Neural crest cell (in vitro differentiated cells): ENCODE data around the gene CSTF2. TPM values are rescaled to one million over a fixed set of nuclear protein-coding genes. Genes with fewer than 3 reads are reported as not detected.
"Not testable (repeated sequence)": the region's sequence is repeated elsewhere in the genome, so short reads cannot be mapped to it uniquely, and the experiment has no call there.

Source experiments
- DNase-seq: peaks from one replicate; pipeline ENCODE4 v3.0.0; 2021; ENCODE audit warnings: low read depth, mixed read lengths, low spot score
- H3K27ac Mint-ChIP-seq: one replicate; pipeline ENCODE4 v1.8.0; 2021; ENCODE audit warnings: mild to moderate bottlenecking, mixed read lengths; ENCODE audit not compliant: unreplicated experiment
- H3K27me3 Mint-ChIP-seq: 2 replicates; pipeline ENCODE4 v1.8.0; 2021; ENCODE audit warnings: low read depth, mild to moderate bottlenecking, mixed read lengths
- H3K36me3 Mint-ChIP-seq: 2 replicates; pipeline ENCODE4 v1.8.0; 2021; ENCODE audit warnings: low read depth, mild to moderate bottlenecking, mixed read lengths
- H3K4me1 Mint-ChIP-seq: 2 replicates; pipeline ENCODE4 v1.8.0; 2021; ENCODE audit warnings: mixed read lengths
- H3K4me3 Mint-ChIP-seq: one replicate; pipeline ENCODE4 v1.8.0; 2021; ENCODE audit warnings: mild to moderate bottlenecking, mixed read lengths
- H3K9me3 Mint-ChIP-seq: 2 replicates; pipeline ENCODE4 v1.8.0; 2021; ENCODE audit warnings: mixed read lengths
- CTCF ChIP-seq: fragments of 200-600 bp; sonication (generic); conservative IDR thresholded peaks from 2 replicates; pipeline ENCODE4 v1.5.0; 2021; ENCODE audit warnings: antibody characterized with exemption, mild to moderate bottlenecking
- long read RNA-seq: library from polyadenylated mRNA; unstranded; transcript quantifications from one replicate; pipeline ENCODE4 v2.0.0, GENCODE V29; 2020
- total RNA-seq: library from RNA; stranded (reverse); gene quantifications from 2 replicates; pipeline ENCODE4 v1.2.1, GENCODE V29; 2021

CSTF2 gene
- total RNA-seq: 28.7 and 30.1 TPM in 2 replicates
- long read RNA-seq, transcript CSTF2-201 (14 exons, 1,958 nt): major isoform, 100 of 113 reads
- long read RNA-seq, partial matches to known transcripts: 6 of 113 reads
- long read RNA-seq, other reads (novel, unspliced or antisense): 5 of 113 reads

- Mint-ChIP-seq H3K9me3 (peaks cover 4% of the 10 kb centered on the region), H3K4me3 (peak within 1 kb of the TSS; percentile 95), H3K27me3 (peaks cover 30% of the 10 kb centered on the region), H3K27ac (peak within 1 kb of the TSS; percentile 92), H3K36me3 (peaks cover 2% of the 10 kb centered on the region), H3K4me1 (peaks cover 6% of the 10 kb centered on the region)
- DNase-seq: peak; percentile 49
- peak; percentile 39 for TF ChIP-seq CTCF
These were observed at the start of gene CSTF2 for GRCh38 chrX:100819837-100820666. Gene CSTF2, plus strand, starts transcription at chrX:100820391. Its CDS starts 26 bp downstream, at chrX:100820417.

- H3K27me3 Mint-ChIP-seq, H3K27ac Mint-ChIP-seq, H3K36me3 Mint-ChIP-seq, H3K9me3 Mint-ChIP-seq, DNase-seq, H3K4me1 Mint-ChIP-seq, H3K4me3 Mint-ChIP-seq: not testable (repeated sequence)
These were observed 23.8 kb upstream of the CSTF2 start for GRCh38 chrX:100796371-100796770.

GRCh38 chrX:100797359-100797758 lies 22.8 kb upstream of the CSTF2 start:
- Mint-ChIP-seq H3K36me3 (no peaks in the 10 kb centered on the region), H3K27ac (no peak overlapping the region), H3K4me3 (no peak overlapping the region), H3K4me1 (no peaks in the 10 kb centered on the region), H3K27me3 (peaks cover 2% of the 10 kb centered on the region), H3K9me3 (peaks cover 6% of the 10 kb centered on the region)
- no peak for TF ChIP-seq CTCF
- no peak for DNase-seq

- no peak overlapping the region for H3K27ac Mint-ChIP-seq
- H3K4me3 Mint-ChIP-seq: no peak overlapping the region
- H3K27me3 Mint-ChIP-seq: peaks cover 5% of the 10 kb centered on the region
- H3K9me3 Mint-ChIP-seq: peaks cover 6% of the 10 kb centered on the region
- TF ChIP-seq CTCF: no peak
- H3K36me3 Mint-ChIP-seq: no peaks in the 10 kb centered on the region
- H3K4me1 Mint-ChIP-seq: no peaks in the 10 kb centered on the region
- no peak for DNase-seq
These were observed 21.5 kb upstream of the CSTF2 start for GRCh38 chrX:100798484-100799214.

GRCh38 chrX:100802843-100803242 lies 17.3 kb upstream of the CSTF2 start:
- H3K36me3 Mint-ChIP-seq: no peaks in the 10 kb centered on the region
- H3K9me3 Mint-ChIP-seq: peaks cover 6% of the 10 kb centered on the region
- no peak for DNase-seq
- H3K4me3 Mint-ChIP-seq: no peak overlapping the region
- TF ChIP-seq CTCF: no peak
- no peak overlapping the region for H3K27ac Mint-ChIP-seq
- peaks cover 5% of the 10 kb centered on the region for H3K27me3 Mint-ChIP-seq
- no peaks in the 10 kb centered on the region for H3K4me1 Mint-ChIP-seq
